GM10248 (cell line): ENCODE results near the gene SDSL.

Experiments
- CTCF ChIA-PET: fragments of 300-600 bp; sonication (Branson Sonifier 250); formaldehyde crosslinking; extraction: SDS; loops from one replicate; lab custom pipeline; 2021; ENCODE audit warnings: antibody characterized with exemption; lab: Yijun Ruan, JAX
- POLR2A ChIA-PET: fragments of 350-650 bp; sonication (Branson Sonifier 250); formaldehyde crosslinking; extraction: SDS; loops from one replicate; lab custom pipeline; 2020; ENCODE audit warnings: antibody characterized with exemption; lab: Yijun Ruan, JAX
- DNase-seq: peaks from one replicate; pipeline ENCODE4 v3.0.0; 2012; ENCODE audit errors: extremely low spot score
- CTCF ChIP-seq: IDR thresholded peaks from 2 replicates; pipeline ENCODE4 v1.5.1; 2012; ENCODE audit warnings: mild to moderate bottlenecking, low read depth; ENCODE audit errors: extremely low read depth, missing control alignments, control extremely low read depth

Gene SDSL

GRCh38 chr12:113422030-113422885 is at the start of gene SDSL:
Gene SDSL, plus strand, starts transcription at chr12:113422380. Its CDS starts 5,603 bp downstream, at chr12:113427983.
- DNase-seq, result peak; percentile 73
- no peak for TF ChIP-seq CTCF
- POLR2A ChIA-PET, result interaction anchor here (0.5 kb wide), 2 partner anchors 54 to 87 kb away, joined by 4 read pairs; partner anchors contain the start of gene SLC8B1
- CTCF ChIA-PET, result no interaction called here

GRCh38 chr12:113373440-113373839 is 48.7 kb upstream of the SDSL start:
- TF ChIP-seq CTCF, result no peak
- CTCF ChIA-PET, result no interaction called here
- POLR2A ChIA-PET, result no interaction called here
- no peak for DNase-seq

DNA sequence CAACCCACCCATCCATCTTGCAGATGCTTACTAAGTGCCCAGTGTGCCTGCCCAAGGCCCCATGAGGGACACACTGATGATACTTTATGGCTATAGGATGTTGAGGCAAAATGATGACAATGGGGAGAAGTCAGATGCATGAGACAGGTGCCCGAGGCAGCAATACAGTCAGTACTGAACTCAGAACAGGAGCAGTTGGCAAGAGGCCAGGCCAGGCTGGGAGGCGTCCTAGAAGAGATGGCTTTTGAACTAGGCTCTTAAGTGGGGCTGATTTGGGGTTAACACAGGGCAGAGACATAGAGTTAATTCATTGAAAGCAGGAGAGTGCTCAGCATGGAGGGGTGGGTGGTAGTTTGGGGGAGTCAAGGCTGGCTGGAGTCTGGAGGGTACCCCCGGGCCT is 48.2 kb upstream of the SDSL start:
- no peak for TF ChIP-seq CTCF
- no peak for DNase-seq
- ChIA-PET POLR2A (no interaction called here), CTCF (no interaction called here)

GRCh38 chr12:113374823-113375428 is 47.3 kb upstream of the SDSL start:
- CTCF ChIA-PET, result no interaction called here
- DNase-seq, result no peak
- POLR2A ChIA-PET, result no interaction called here
- TF ChIP-seq CTCF, result no peak

DNA sequence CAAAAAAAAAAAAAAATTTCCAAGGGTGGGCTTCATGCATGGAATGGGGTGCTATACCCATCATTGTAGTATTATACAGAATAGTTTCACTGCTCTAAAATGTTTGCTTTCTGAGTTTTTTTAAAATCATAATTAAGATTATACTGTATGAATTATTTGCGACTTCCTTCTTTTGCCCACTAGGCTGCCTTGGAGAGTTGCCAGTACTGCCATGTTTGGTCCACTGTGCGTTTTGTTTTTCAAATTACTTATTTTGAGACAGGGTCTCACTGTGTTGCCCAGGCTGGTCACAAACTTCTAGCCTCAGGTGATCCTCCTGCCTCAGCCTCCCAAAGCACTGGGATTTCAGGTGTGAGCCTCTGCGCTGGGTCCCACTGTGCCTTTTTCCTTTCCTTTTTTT is 43.9 kb upstream of the SDSL start:
- no peak for DNase-seq
- POLR2A ChIA-PET, result interaction anchor here (0.7 kb wide), 1 partner anchor 26 kb away, joined by 11 read pairs; no protein-coding TSS in a partner anchor
- no peak for TF ChIP-seq CTCF

GRCh38 chr12:113381220-113381619 is 41.0 kb upstream of the SDSL start:
- POLR2A ChIA-PET, result no interaction called here
- DNase-seq, result no peak
- no peak for TF ChIP-seq CTCF
- CTCF ChIA-PET, result interaction anchor here (0.9 to 1.2 kb wide), 2 partner anchors 11 to 14 kb away, joined by 3 read pairs; no protein-coding TSS in a partner anchor

More for the DNA sequence above, 43.9 kb upstream of the SDSL start:
- CTCF ChIA-PET, result no interaction called here
